DMS153 treated with DMSO at 0.1 percent for 48 hours (cell line): Measurements from ENCODE around the gene IL22RA2.
"Not testable (repeated sequence)": the region's sequence is repeated elsewhere in the genome, so short reads cannot be mapped to it uniquely, and the experiment has no call there.

Experiments
- DNase-seq: peaks from one replicate; lab custom pipeline; 2025; ENCODE audit not compliant: unreplicated experiment; lab: John Stamatoyannopoulos, UW

Gene IL22RA2

DNA sequence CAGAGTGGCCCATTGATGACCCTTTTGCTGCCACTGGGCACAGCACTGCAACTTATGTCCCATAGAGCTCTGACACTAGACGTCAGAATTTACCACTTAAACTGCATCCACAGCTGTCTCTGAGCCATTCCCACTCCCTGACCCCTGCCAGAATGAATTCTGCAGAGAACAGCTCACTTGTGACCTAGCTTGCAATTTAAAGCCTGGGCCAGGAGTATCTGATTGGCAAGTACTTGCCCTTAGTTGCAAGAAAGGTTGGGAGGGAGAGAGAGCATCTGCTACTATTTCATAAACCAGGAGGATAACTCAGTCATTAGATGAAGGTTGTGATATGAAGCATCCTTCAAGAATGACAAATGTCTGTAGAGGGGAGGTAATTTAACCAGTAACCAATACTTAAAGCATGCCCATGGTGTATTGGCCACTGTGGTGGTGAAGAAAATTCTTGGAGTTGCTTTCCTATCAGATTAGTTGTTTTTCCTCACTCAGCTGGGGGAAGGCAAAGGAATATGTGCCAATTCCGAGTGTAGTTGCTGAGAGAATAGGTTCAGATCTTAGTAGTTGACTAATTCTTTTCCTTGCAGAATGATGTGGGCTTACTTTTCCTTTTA is 46.5 kb downstream of the IL22RA2 start:
- no peak for DNase-seq

DNA sequence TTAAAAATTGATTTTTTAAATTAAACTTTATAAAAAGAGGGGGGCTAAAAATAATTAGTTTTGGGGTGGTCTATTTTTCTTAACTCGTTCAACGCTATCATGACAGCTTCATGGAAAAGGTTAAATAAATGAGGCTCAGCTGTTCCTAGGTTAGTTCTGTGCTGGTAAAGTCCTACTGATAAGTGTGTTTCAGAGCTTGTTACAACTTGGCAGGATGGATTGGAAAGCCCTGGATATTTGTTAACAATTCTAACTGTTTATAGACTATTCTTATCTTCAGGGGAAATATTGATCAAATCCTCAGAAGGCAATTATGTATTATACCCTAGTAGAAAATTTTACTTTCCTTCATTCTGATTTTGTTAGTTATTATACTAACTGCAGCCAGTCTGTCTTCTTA is 50.4 kb downstream of the IL22RA2 start:
- DNase-seq: no peak

DNA sequence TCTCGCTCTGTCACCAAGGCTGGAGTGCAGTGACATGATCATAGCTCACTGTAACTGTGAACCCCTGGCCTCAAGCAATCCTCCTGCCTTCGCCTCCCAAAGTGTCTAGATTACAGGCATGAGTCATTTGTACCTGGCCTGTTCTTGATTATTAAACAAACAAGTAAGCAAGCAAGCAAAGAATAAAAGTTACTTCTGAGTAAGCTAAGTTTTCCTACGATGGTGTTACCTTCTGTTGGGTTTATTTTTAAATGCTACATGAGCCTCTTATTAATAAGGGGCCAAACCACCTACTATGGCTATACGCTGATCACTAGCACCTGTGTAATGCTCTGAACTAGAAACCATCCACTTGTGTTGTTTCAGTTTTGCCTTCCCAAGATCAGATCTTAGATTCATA is 50.8 kb downstream of the IL22RA2 start:
- no peak for DNase-seq

DNA sequence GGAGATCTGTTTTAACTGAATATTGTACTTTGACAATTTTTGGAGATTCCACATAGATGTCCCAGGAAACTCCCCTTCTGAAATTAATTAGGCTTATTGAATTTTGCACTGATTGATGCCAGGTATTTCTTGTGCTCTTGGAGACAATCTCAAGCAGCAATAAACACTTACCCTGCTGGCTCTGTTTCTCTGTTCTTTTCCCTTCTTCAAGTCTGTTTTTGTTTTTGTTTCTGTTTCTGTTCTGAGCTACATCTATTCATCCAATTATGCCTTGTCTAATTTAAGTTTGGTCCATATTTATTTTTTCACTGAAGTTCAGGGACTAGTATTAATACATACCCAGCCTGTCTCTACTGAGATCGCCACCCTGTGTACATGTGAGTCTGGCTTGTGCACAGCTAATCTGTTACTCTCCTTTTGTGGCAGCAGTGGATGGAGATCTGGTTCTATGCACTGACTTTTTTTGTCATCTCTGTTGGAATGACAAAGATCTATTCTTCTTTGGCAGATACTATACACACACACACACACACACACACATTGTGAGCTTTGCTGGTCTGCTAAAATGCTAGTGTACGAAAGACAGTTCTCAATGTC is 51.9 kb downstream of the IL22RA2 start:
- DNase-seq: no peak

DNA sequence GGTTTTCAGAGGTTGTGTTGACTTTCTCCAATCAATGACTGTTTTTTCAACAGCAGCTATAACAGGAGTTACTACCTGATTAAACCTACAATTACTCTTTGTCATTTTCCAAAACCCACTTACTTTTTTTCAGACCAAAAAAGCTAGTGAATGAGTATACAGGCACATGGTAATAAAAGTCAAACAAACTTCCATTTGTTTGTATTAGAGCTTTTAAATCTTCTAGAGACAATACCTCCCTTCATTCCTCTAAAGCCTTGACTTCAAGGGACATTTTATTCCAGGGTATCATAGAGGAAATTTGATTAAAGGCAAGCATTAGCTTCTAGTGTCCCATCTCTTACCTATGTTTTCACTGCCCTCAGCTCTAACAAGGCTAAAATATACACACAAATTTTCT is 52.7 kb downstream of the IL22RA2 start:
- no peak for DNase-seq

DNA sequence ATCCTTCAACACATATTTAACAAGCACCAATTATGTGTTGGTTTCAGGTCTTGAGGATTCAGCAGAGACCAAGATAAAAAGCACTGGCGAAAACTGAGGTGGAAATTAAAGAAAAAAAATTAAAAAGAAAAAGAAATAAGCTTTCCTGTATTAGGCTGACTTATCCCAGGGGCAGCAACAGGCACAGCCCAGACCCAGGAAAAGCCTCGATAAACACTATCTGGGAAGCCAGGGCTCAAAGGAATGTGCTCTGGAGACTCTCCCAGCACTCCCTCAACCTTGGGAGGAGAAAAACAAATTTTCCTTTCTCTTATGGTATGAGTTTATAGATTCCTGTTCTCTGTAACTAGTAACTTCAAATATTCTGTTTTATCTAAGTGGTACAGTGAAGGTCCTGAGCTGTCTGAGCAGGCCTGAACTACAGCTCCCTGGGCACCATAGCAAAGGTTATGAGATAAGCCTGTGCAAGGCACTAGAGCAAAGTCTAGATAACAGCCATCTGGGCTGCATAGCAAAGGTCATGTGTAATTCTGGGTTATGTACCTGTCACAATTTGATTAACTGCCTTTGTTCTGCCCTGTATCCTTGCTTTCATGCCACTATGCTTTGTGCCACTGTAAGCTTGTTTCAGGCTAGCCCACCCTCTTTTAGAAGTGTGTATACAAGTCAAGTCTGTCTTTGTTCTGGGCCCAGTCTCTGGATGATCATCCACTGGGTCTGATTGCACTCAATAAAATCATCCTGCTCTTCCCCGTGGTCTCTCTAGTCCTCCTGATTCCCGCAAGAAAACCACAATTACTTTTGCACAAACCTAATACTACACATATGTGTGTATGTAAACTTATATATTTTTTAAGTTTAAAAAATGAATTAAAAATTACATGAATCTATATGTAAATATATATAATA is 54.0 kb downstream of the IL22RA2 start:
- DNase-seq: no peak

DNA sequence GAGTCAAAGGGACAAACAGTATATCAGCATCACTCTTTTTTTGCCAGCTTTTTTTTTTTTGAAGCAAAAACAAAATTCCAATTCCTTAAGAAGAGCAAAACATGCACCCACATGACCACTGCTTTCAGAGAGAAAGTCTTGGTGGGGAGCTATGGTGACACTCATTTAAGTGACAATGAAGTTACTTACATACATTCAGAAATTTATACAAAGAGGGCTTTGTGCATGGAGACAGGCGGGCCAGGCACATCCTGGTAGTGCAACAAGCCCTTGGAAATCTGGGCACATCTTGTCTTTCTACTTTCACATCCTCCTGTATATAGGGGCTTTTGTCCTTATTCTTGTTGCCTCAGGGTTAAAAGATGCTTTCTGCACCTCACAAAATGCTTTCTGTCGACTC is 55.9 kb downstream of the IL22RA2 start:
- DNase-seq: no peak

DNA sequence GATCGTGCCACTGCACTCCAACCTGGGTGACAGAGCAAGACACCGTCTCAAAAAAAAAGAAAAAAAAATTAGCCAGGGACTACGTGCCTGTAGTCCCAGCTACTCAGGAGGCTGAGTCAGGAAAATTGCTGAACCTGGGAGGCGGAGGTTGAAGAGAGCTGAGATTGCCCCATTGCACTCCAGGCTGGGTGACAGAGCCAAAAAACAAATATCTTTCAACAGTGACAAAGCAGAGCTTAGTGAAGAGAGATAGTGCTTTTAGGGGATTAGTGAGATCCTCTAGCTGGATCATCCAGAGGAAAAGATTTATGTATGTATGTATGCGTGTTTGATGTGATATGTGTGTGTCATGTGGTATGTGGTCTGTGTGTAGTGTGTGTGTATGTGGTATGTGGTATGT is 56.6 kb downstream of the IL22RA2 start:
- no peak for DNase-seq

DNA sequence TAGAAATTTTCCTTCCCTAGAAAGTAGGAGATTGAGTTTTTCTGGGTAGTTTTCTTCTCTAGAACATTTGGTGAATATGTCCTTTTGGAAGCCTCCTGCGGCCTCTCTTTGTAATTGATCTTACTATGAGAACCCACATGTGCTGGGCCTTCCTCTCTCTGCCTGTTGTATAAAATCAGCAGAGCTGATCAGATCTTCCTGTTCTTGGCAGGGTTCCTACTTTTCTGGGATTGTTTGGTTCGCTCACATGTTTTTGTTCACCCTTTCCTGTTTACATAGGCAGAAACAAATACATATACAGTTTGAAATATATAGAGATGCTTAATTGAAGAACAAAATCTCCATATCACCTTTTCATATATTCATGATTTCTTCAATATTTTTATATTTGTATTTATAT is 57.8 kb downstream of the IL22RA2 start:
- DNase-seq: peak; percentile 23

DNA sequence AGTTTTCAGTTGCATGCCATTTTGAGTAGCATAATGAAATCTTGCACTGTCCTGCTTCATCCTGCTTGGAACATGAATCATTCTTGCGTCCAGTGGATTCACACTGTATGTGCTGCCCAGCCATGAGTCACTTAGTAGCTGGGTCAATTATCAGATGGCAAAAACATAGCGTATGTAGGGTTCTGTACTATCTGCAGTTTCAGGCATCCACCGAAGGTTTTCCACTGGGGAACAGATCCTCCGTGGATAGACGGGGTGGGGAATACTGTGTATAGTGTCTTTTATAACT is 61.4 kb downstream of the IL22RA2 start:
- no peak for DNase-seq

DNA sequence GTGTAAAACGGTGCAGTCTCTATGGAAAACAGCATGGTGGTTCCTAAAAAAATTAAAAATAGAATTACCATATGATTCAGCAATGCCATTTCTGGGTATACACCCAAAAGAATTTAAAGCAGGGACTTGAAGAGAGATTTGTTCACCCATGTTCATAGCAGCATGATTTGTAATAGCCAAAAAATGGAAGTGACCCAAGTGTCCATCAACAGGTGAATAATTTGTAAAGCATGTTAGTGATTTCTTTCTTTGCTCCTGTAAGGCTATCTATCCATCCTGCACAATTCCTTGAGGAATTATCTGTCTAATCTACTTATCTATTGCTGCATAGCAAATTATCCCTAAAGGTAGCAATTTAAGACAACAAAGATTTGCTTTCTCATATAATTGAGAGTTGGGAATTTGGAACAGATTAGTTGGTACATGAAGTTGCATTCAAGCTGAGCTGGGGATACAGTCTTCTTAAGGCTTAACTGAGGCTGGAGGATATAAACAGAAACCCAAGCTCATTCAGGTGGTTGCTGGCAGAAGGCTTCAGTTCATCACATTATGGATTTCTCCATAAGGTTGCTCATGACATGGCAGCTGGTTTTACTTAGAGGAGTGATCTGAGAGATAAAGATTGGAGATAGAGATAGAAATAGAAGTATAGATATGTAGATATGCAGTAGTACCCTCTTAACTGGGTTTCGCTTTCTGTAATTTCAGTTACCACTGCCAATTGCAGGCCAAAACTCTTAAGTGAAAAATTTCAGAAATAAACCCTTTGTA is 62.0 kb downstream of the IL22RA2 start:
- DNase-seq: no peak

DNA sequence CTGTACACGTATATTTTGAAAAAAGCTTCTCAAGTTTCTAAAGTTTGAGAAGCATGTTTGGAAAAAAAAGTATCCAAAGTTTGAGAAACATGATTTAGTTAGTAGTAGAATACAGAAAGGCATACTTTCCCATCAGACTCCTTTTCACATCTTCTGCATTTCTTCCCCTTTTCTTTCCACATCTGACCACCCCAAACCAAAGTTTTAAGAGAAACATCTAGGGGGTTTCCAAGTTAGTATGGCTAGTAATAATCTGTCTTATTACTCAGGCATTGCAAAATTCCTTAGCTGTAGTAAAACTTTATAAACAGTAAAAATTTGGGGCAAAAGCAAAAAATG is 65.7 kb downstream of the IL22RA2 start:
- DNase-seq: no peak

DNA sequence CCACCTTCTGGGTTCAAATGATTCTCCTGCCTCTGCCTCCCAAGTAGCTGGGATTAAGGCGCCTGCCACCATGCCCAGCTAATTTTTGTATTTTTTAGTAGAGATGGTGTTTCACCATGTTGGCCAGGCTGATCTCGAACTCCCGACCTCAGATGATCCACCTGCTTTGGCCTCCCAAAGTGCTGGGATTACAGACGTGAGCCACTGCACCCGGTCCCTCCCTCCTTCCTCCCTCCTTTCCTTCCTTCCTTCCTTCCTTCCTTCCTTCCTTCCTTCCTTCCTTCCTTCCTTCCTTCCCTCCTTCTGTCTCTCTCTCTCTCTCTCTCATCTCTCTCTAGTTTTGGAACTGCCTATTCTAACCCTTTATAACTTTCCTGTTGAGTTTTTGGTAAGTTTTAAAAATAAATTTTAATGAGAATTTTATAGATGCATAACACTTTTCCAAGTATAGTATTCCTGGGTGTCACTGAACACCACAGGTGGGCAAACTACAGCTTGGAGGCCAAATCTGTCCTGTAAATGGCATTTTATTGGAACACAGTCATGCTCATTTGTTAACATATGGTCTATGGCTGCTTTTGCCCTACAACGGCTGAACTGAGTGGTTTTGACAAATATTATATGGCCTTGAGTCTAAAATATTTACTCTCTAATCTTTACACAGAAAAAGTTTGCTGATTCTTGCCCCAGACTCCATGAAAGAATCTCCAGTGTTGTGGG is 66.2 kb downstream of the IL22RA2 start:
- DNase-seq: not testable (repeated sequence)

DNA sequence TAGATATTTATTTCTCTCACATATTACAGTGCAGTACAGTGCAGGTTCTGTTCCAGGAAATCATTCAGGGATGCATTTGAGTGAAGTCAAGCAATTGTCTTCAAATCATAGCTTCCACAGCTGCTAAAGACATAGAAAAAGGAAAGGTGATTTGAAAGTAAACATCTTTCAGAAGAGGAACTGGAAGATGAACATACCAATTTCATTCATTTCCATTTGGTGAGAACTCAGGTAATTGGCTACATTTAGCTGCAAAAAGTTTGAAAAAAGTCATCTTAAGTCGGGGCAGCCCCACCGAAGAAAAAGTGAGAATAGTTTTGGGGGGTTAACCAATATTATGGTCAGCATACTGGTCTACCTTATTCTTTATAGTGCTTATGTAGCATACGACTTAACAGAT is 67.3 kb downstream of the IL22RA2 start:
- no peak for DNase-seq

DNA sequence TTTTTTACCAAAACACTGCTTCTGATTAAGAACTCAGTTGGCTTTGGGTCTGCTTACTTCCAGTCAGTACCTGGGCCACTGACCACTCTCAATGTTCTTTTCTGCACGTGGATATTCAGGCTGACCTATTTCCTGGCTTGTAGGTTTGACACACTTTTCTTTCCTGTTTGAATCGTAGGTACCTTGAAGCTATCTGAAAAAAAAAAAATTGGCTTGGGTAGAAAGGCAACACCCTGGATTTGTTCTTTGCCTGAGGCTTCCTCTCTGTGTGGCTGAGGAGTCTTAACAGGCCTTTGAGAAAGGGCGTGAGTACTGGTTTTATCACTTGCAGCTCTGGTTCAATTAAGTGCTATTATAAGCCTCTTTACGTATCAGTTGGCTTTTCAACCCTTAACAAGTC is 68.1 kb downstream of the IL22RA2 start:
- DNase-seq: no peak

DNA sequence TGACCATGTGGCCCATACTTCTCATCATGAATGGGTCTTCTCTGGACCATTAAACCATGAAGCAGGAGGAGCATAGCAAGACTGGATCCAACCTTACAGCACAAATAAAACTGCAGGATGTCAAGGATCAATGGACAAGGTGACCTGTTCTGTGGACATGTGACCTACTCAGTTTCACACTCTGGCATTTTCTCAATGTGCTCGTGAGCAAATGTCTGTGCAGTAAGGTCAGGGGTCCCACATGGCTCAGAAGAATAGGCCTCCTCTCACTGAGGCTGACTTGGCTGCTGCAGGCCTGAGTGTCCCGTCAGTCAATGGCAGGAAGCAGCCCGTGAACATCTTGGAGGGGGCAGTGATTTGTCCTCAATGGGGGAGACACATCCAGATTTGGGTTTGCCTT is 68.5 kb downstream of the IL22RA2 start:
- DNase-seq: no peak

DNA sequence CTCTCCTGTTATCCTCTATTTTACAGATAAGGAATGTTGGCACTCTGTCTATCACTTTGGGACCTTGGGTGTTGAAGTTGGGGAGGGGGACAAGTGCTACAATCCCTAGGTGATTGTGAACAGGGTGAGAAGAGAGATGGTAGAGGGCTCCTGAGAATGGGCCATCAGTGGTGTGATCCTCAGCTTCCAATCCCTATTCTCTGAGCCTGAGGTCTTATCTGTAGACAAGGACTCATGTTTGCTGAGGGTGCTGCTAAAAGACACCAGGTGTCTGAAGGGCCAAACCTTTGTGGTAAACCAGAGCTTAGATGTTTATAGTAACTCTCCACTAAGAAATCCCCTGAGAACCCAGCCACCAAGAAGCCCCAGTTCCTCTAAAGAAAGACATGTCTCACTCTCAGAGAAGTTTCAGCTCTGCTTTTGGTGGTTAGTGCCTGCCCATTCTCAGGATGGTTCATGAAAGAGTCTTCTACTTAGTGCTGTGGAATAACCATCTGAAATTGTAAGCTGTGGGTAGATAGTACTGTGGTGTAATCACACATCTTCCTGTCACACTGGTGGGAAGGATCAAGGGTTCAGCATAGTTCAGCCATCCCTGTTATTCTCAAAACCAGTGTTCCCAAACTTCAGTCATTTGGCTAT is 70.5 kb downstream of the IL22RA2 start:
- no peak for DNase-seq

DNA sequence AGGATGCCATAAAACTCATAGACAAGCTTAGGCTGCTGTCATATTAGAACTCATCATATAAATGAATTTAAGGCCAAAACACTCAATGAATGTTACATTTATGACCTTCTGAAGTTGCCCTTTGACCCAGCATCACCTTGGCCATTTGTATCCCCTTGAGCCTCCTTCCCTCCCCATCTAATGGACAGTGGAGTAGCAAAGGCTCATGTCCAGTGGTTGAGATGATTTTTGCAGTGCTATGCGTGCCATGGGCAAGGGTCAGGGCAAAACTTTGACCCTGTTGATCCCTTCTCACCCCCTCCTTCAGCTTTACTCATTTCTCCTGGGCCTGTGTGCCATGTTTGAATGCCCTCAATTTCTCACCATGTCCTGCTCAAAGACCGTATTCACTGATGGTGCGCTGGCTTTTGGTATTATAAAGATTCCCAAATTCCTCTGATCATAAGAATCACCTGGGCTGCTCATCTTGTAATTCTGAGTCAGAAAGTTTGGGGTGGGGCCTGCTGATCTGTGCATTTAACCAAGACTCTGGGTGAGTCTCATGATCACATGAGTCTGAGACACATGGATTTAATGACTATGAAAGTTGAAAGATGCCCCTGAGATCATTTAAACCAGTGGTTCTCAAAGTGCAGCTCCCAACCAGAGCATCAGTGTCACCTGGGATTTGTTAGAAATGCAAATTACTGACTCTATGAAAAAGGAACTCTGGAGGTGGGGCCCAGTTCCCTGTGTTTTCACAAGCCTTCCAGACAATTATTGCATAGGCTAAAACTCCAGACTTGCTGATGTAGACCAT is 71.2 kb downstream of the IL22RA2 start:
- no peak for DNase-seq

DNA sequence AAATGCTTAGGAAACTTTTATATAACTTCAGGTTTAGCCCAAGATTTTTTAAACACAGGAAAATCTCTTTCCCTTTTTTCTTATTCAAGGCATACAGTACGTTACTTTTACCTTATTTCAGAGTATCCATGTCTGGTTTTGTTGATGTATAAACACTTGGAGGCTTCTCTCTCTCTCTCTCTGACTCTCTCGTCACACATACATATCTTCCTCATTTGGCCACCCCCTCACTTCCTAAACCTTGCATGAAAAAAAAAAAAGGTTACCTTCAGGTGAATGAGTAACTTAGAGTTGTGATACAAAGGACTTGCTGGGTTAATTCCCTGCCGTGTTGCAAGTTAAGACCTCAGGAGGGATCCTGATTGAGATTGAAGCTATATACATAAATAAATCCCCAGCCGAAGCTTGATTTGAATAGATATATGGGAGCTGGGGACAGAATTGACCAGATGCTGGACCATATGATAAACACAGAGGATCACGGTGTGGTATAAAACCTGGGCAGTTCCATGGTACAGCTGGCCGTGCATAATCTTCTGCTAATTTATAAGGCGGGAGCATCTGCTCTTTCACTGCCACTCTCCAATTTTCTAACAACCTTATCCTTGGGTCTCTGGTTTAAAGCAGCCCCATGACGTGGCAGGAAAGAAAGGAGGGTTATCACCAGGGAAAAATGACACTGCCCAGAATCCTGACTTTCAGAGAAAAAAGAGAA is 73.6 kb downstream of the IL22RA2 start:
- DNase-seq: no peak
